GM23338 (cell line): ENCODE results near the gene TNKS2. TPM values are rescaled to one million over a fixed set of nuclear protein-coding genes. Genes with fewer than 3 reads are reported as not detected.
A peak's percentile ranks its signal among the peaks of the same experiment; 100 is the strongest.

Experiments
- ATAC-seq: fragments of 200-7000 bp; cut with Tn5 transposase; 3 replicates; pipeline ENCODE4 v1.9.1; 2020
- DNase-seq: peaks from one replicate; pipeline ENCODE4 v3.0.0-alpha.2; 2015; ENCODE audit warnings: low spot score
- H2AFZ ChIP-seq: fragments of 200-600 bp; sonication (generic); 2 replicates; pipeline ENCODE4 v1.8.0; 2016; ENCODE audit warnings: antibody characterized with exemption, mild to moderate bottlenecking, moderate library complexity
- H3F3A ChIP-seq: fragments of 200-600 bp; sonication (generic); replicated peaks from 2 replicates; pipeline ENCODE4 v1.8.0; 2017; ENCODE audit warnings: antibody characterized with exemption, mixed run types, low read depth
- H3K27ac ChIP-seq: fragments of 200-600 bp; sonication (generic); 2 replicates; pipeline ENCODE4 v1.6.1; 2016; ENCODE audit warnings: low read depth
- H3K27me3 ChIP-seq: fragments of 200-600 bp; sonication (generic); 2 replicates; pipeline ENCODE4 v1.8.0; 2016; ENCODE audit warnings: mild to moderate bottlenecking, mixed run types, moderate library complexity; ENCODE audit not compliant: insufficient read depth
- H3K36me3 ChIP-seq: fragments of 200-600 bp; sonication (generic); 2 replicates; pipeline ENCODE4 v1.8.0; 2016; ENCODE audit warnings: mild to moderate bottlenecking; ENCODE audit not compliant: insufficient read depth
- H3K4me1 ChIP-seq: fragments of 200-600 bp; sonication (generic); 2 replicates; pipeline ENCODE4 v1.8.0; 2016; ENCODE audit warnings: mild to moderate bottlenecking, moderate library complexity; ENCODE audit not compliant: insufficient read depth
- H3K4me2 ChIP-seq: fragments of 200-600 bp; sonication (generic); 2 replicates; pipeline ENCODE4 v1.7.1; 2017; ENCODE audit warnings: mixed run types
- H3K4me3 ChIP-seq: fragments of 200-600 bp; sonication (generic); 2 replicates; pipeline ENCODE4 v1.6.1; 2016; ENCODE audit warnings: mixed run types
- H3K79me2 ChIP-seq: fragments of 200-600 bp; sonication (generic); replicated peaks from 2 replicates; pipeline ENCODE4 v1.8.0; 2017; ENCODE audit warnings: mild to moderate bottlenecking; ENCODE audit not compliant: insufficient read depth
- H3K9me2 ChIP-seq: fragments of 200-600 bp; sonication (generic); 2 replicates; pipeline ENCODE4 v1.8.0; 2017; ENCODE audit not compliant: insufficient read depth
- H4K20me1 ChIP-seq: fragments of 200-600 bp; sonication (generic); replicated peaks from 2 replicates; pipeline ENCODE4 v1.8.0; 2017; ENCODE audit warnings: mild to moderate bottlenecking; ENCODE audit not compliant: insufficient read depth
- H3K27ac Mint-ChIP-seq: 2 replicates; pipeline ENCODE4 v1.8.0; 2020; ENCODE audit warnings: inconsistent platforms, mild to moderate bottlenecking, moderate library complexity, mixed read lengths
- H3K27me3 Mint-ChIP-seq: 3 replicates; pipeline ENCODE4 v1.8.0; 2022; ENCODE audit warnings: low read depth, mild to moderate bottlenecking, moderate library complexity, mixed read lengths, inconsistent platforms; ENCODE audit not compliant: insufficient read depth, poor library complexity
- H3K36me3 Mint-ChIP-seq: 3 replicates; pipeline ENCODE4 v1.8.0; 2021; ENCODE audit warnings: low read depth, mild to moderate bottlenecking, inconsistent platforms, moderate library complexity, mixed read lengths
- H3K4me1 Mint-ChIP-seq: 3 replicates; pipeline ENCODE4 v1.8.0; 2020; ENCODE audit warnings: mild to moderate bottlenecking, inconsistent platforms, mixed read lengths
- H3K4me3 Mint-ChIP-seq: 3 replicates; pipeline ENCODE4 v1.8.0; 2021; ENCODE audit warnings: moderate library complexity, mild to moderate bottlenecking, inconsistent platforms, mixed read lengths
- H3K9me3 Mint-ChIP-seq: 3 replicates; pipeline ENCODE4 v1.8.0; 2020; ENCODE audit warnings: moderate library complexity, mild to moderate bottlenecking, inconsistent platforms, mixed read lengths
- CREB1 ChIP-seq: fragments of 250-450 bp; sonication (Bioruptor Pico); IDR thresholded peaks from 2 replicates; pipeline ENCODE4 v1.5.0; 2020; ENCODE audit warnings: low read depth, mild to moderate bottlenecking, moderate library complexity
- EZH2 ChIP-seq: fragments of 200-600 bp; sonication (generic); IDR thresholded peaks from one replicate; pipeline ENCODE4 v1.8.0; 2017; ENCODE audit warnings: antibody characterized with exemption, mild to moderate bottlenecking, low read depth; ENCODE audit not compliant: unreplicated experiment
- EZH2phosphoT487 ChIP-seq: fragments of 200-600 bp; sonication (generic); IDR thresholded peaks from one replicate; pipeline ENCODE4 v1.8.1; 2018; ENCODE audit warnings: antibody characterized with exemption; ENCODE audit not compliant: unreplicated experiment
- JUNB ChIP-seq: IDR thresholded peaks from one replicate; pipeline ENCODE4 v1.6.1; 2016; ENCODE audit warnings: antibody characterized with exemption; ENCODE audit not compliant: unreplicated experiment
- NANOG ChIP-seq: IDR thresholded peaks from 2 replicates; pipeline ENCODE4 v1.6.1; 2016; ENCODE audit warnings: antibody characterized with exemption, borderline replicate concordance
- POLR2AphosphoS5 ChIP-seq: IDR thresholded peaks from 2 replicates; pipeline ENCODE4 v1.6.1; 2016; ENCODE audit warnings: antibody characterized with exemption, low read depth
- STAT1 ChIP-seq: IDR thresholded peaks from one replicate; pipeline ENCODE4 v1.6.1; 2016; ENCODE audit warnings: antibody characterized with exemption; ENCODE audit not compliant: unreplicated experiment
- ZNF114 ChIP-seq: fragments of 250-450 bp; sonication (Bioruptor Pico); IDR thresholded peaks from 2 replicates; pipeline ENCODE4 v1.5.0; 2020; ENCODE audit warnings: mild to moderate bottlenecking, moderate library complexity
- ZNF331 ChIP-seq: fragments of 250-450 bp; sonication (Bioruptor Pico); IDR thresholded peaks from 2 replicates; pipeline ENCODE4 v1.5.0; 2020; ENCODE audit warnings: low read depth, mild to moderate bottlenecking, moderate library complexity
- ZNF462 ChIP-seq: fragments of 250-450 bp; sonication (Bioruptor Pico); IDR thresholded peaks from 2 replicates; pipeline ENCODE4 v1.5.0; 2020; ENCODE audit warnings: mild to moderate bottlenecking, moderate library complexity
- polyA plus RNA-seq: library from polyadenylated mRNA; unstranded; fragments of >200 nt; fragmentation: Nextera tagmentation; extraction: Ambion mirVana; gene quantifications from 2 replicates; pipeline ENCODE4 v1.2.1, GENCODE V29; 2016
- total RNA-seq: library from RNA; depleted of rRNA; stranded (reverse); fragments of >200 nt; shearing (Covaris generic); gene quantifications from 2 replicates; pipeline ENCODE4 v1.2.3, GENCODE V29; 2014
- TF ChIP-seq, protein P1 (sequence below), 2 experiments: fragments of 200-600 bp in 1 of 2; sonication (generic) in 1 of 2; conservative IDR thresholded peaks; 2 replicates each; pipeline versions ENCODE4 v1.5.1 to v1.6.1; 2016 to 2017; ENCODE audit warnings: antibody characterized with exemption in 2 of 2, low read depth in 2 of 2, mild to moderate bottlenecking in 2 of 2, moderate library complexity in 1 of 2
- TF ChIP-seq, protein P2 (sequence below): IDR thresholded peaks from one replicate; pipeline ENCODE4 v1.6.1; 2018; ENCODE audit warnings: antibody characterized with exemption; ENCODE audit not compliant: unreplicated experiment
- TF ChIP-seq, protein P3 (sequence below): IDR thresholded peaks from 2 replicates; pipeline ENCODE4 v1.6.1; 2016; ENCODE audit warnings: antibody characterized with exemption

The TNKS2 gene
- total and polyA plus RNA-seq, 2 experiments from 2014 or later: 23.5 to 85.5 TPM

DNA sequence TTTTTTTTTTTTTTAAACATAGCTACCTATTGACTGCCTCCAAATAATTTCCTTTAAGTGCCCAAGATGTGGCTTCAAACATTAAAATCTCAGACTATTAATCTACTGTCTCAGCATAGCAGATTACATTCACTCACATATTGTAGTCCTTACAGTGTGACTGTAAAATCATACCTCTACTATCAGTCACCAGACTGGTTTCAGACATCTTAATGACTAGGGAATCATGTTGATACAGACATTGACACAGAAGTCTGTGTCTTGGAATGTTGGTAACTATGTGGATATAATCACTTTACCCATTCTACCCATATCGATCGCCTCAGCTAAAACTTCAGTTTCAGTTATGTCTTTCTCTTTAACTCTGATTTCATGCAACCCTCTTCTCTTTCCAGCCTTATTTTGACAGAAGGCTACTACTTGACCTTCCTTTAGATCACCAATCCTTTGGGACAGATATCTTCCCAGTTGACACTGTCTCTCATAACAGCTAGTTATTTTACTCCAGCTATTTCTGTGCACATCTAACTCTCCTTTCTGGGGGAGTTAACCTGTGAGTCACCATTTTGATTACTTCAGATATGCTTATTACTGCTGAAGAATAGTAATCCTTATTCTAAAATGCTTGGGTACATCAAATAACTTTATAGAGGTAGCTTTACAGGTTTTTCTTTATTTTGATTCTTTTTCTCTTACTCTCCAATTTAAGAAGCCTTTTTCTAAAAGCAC, 7.0 kb downstream of the TNKS2 start:
- H3K27ac ChIP-seq: peak overlapping the region; percentile 75; the same call in 1 of the 2 replicates
- H3K9me2 ChIP-seq: no peaks in the 10 kb centered on the region
- H3K4me3 Mint-ChIP-seq: no peak overlapping the region
- peaks cover 9% of the 10 kb centered on the region for H3K4me1 Mint-ChIP-seq
- H3K79me2 ChIP-seq: peaks cover 100% of the 10 kb centered on the region
- H3K27ac Mint-ChIP-seq: no peak overlapping the region
- peaks cover 8% of the 10 kb centered on the region for H3K4me1 ChIP-seq
- H3K36me3 ChIP-seq: peaks cover 5% of the 10 kb centered on the region; the same call in 1 of the 2 replicates
- 0 out of 2 replicates have a peak, but pooled peaks cover 7% of the 10 kb centered on the region for H3F3A ChIP-seq
- H3K4me3 ChIP-seq: no peak overlapping the region
- peaks cover 37% of the 10 kb centered on the region for H3K36me3 Mint-ChIP-seq
- no peak overlapping the region for H2AFZ ChIP-seq
- H3K9me3 Mint-ChIP-seq: no peaks in the 10 kb centered on the region
- no peaks in the 10 kb centered on the region for H3K27me3 ChIP-seq
- TF ChIP-seq, protein P1, sequence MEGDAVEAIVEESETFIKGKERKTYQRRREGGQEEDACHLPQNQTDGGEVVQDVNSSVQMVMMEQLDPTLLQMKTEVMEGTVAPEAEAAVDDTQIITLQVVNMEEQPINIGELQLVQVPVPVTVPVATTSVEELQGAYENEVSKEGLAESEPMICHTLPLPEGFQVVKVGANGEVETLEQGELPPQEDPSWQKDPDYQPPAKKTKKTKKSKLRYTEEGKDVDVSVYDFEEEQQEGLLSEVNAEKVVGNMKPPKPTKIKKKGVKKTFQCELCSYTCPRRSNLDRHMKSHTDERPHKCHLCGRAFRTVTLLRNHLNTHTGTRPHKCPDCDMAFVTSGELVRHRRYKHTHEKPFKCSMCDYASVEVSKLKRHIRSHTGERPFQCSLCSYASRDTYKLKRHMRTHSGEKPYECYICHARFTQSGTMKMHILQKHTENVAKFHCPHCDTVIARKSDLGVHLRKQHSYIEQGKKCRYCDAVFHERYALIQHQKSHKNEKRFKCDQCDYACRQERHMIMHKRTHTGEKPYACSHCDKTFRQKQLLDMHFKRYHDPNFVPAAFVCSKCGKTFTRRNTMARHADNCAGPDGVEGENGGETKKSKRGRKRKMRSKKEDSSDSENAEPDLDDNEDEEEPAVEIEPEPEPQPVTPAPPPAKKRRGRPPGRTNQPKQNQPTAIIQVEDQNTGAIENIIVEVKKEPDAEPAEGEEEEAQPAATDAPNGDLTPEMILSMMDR (conservative IDR thresholded peaks at IDR 0.05; ENCODE audit: low read depth in 2 of 2): no peak
- TF ChIP-seq STAT1 (no peak), EZH2phosphoT487 (no peak), ZNF331 (CRISPR knock-in tag) (no peak), POLR2AphosphoS5 (no peak), NANOG (no peak), EZH2 (no peak), ZNF462 (no peak), JUNB (no peak), CREB1 (CRISPR knock-in tag) (no peak), ZNF114 (CRISPR knock-in tag) (no peak)
- TF ChIP-seq, protein P2, sequence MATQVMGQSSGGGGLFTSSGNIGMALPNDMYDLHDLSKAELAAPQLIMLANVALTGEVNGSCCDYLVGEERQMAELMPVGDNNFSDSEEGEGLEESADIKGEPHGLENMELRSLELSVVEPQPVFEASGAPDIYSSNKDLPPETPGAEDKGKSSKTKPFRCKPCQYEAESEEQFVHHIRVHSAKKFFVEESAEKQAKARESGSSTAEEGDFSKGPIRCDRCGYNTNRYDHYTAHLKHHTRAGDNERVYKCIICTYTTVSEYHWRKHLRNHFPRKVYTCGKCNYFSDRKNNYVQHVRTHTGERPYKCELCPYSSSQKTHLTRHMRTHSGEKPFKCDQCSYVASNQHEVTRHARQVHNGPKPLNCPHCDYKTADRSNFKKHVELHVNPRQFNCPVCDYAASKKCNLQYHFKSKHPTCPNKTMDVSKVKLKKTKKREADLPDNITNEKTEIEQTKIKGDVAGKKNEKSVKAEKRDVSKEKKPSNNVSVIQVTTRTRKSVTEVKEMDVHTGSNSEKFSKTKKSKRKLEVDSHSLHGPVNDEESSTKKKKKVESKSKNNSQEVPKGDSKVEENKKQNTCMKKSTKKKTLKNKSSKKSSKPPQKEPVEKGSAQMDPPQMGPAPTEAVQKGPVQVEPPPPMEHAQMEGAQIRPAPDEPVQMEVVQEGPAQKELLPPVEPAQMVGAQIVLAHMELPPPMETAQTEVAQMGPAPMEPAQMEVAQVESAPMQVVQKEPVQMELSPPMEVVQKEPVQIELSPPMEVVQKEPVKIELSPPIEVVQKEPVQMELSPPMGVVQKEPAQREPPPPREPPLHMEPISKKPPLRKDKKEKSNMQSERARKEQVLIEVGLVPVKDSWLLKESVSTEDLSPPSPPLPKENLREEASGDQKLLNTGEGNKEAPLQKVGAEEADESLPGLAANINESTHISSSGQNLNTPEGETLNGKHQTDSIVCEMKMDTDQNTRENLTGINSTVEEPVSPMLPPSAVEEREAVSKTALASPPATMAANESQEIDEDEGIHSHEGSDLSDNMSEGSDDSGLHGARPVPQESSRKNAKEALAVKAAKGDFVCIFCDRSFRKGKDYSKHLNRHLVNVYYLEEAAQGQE: no peak
- TF ChIP-seq, protein P3, sequence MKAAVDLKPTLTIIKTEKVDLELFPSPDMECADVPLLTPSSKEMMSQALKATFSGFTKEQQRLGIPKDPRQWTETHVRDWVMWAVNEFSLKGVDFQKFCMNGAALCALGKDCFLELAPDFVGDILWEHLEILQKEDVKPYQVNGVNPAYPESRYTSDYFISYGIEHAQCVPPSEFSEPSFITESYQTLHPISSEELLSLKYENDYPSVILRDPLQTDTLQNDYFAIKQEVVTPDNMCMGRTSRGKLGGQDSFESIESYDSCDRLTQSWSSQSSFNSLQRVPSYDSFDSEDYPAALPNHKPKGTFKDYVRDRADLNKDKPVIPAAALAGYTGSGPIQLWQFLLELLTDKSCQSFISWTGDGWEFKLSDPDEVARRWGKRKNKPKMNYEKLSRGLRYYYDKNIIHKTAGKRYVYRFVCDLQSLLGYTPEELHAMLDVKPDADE: no peak
- no peak overlapping the region for H3K4me2 ChIP-seq
- no peaks in the 10 kb centered on the region for H3K27me3 Mint-ChIP-seq
- H4K20me1 ChIP-seq: peaks cover 80% of the 10 kb centered on the region
- DNase-seq (no peak), ATAC-seq (no peak)
